GM21717 (cell line): ENCODE results near the gene HDAC5.
"Not testable (repeated sequence)": the region's sequence is repeated elsewhere in the genome, so short reads cannot be mapped to it uniquely, and the experiment has no call there.

Source experiments
- ATAC-seq: cut with Tn5 transposase; IDR thresholded peaks from one replicate; pipeline ENCODE4 v1.9.1; 2021; ENCODE audit warnings: mild to moderate bottlenecking, moderate library complexity; ENCODE audit not compliant: unreplicated experiment

HDAC5 gene

GRCh38 chr17:44112284-44113280 is 10.9 kb downstream of the HDAC5 start:
- no peak for ATAC-seq

DNA sequence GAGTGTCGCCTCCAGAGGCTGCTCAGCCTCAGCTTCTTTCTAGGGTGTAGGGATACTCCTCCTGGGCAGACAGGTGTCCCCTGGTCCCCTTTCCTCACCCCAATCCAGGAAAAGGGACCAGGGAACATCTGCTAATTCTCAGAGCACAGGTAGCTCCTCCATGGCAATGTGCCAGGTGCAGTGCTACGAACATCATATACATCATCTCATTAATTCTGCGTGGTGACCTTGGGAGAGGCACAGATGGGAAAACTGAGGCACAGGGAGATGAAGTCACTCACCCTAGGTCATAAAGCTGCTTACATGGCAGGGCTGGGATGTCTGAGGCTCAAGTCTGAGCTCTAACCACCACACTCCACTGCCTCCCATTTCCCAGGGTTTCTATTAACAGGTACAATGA is 11.7 kb downstream of the HDAC5 start:
- no peak for ATAC-seq

DNA sequence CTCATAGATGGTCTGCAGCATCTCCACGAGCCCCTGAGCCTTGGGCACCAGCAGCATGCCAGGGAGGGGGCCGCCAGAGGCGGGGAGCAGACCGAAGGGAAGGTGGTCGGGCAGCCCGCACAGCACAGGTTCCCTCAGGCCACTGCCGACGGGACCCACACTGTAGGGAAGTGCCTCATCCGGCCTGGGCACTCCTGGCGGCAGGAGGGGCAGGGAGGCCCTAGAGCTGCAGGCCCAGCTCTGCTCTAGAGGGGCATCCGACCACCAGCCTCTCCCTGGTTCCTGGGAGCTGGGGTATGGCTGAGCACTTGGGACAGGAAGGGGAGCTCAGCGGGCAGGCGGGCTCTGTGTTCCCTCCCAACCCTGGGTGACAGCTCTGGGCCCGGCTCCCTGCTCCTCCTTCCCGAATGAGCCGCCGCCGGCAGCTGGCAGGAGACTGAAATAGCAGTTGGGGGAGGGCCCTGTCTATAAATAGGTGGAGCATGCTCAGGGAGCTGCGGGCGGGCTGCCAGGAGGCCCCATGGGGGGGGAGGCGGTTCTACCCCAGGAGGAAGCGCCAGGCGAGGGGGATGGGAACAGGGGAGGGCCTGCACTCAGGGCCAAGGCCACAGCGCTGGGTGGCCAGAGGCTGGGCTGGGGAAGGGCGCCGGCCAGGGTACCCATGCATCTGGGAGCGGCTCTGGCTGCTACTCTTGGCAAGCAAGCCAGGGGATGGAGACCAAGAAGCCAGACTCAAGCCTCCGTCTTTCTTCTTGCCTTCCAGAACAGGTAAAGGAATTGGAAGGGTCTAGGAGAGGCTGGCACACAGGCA is 12.4 kb downstream of the HDAC5 start:
- no peak for ATAC-seq

DNA sequence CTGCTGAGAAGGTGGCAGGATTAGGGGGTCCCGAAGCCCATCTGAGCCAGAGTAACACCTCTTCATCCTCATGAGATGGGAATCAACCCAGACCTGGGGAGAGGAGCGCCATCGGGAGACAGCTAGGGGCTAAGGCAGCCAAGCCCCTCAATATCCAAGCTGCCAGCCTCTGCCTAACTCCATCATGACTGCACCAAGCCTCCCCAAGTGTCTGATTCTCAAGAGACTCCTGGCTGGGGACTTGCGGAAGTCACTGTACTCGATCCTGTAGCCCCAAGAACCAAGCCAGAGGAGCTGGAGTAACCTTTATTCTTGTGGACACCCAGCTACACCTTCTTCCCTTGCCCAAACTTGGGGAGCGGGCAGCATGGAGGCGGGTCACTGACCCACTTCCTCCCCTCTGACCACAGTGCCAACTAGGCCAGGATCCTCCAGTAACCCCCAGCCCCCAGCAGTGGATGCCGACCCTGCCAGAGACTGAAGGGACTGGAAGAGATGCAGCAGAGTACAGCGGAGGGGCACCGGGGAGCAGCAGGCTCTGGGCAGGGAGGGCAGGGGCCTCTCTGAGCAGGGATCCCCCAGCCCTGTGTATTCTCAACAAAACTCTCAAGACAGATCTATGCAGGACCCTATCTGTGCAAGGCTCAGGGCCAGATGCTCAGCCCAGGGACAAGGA is 13.3 kb downstream of the HDAC5 start:
- no peak for ATAC-seq

DNA sequence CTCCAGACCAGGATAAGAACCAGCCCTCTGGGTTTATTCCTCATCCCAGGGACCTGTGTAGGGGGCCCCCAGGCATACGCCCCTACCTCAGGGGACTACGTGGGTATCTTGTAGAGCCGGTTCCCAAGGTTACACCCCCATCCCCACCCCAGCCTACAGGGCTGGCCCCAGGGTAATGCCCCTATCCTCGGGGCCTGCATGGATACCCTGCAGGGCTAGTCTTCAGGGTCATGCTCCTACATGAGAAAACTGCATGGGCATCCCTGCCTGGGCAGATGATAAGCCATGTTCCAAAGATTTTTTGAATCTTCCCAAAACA is 14.2 kb downstream of the HDAC5 start:
- ATAC-seq: no peak

GRCh38 chr17:44108440-44109311 is 14.8 kb downstream of the HDAC5 start:
- ATAC-seq: no peak

DNA sequence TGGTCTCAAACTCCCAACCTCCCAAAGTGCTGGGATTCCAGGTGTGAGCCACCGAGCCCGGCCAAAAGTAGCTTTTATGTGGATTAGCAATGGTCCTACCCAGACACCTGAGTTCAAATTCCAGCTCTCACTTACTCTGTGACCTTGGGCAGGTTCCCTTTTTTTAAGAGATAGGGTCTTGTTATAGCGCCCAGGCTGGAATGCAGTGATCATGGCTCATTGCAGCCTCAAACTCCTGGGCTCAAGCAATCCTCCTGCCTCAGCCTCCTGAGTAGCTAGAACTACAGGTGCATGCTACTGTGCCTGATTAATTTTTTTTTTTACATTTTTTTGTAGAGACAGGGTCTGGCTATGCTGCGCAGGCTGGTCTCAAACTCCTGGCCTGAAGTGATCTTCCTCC is 16.6 kb downstream of the HDAC5 start:
- no peak for ATAC-seq

DNA sequence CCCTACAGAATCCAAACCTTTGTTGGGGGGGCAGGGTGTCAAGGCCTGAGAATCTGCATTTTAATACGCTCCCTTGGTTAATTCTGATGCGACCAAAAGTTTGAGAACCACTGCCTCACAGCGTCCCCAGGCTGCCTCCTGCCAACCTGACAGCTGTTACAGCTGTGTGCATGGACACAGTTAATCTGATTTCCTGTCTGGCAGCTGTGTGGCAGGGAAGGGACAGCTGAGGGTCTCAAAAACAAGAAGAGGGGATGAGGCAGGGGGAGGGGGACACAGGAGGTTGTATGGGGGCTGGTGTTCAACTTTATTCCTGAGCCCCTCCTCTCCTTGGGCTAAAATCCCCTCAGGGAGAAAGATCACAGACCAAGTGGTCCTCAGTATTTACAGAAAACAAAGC is 17.5 kb downstream of the HDAC5 start:
- no peak for ATAC-seq

DNA sequence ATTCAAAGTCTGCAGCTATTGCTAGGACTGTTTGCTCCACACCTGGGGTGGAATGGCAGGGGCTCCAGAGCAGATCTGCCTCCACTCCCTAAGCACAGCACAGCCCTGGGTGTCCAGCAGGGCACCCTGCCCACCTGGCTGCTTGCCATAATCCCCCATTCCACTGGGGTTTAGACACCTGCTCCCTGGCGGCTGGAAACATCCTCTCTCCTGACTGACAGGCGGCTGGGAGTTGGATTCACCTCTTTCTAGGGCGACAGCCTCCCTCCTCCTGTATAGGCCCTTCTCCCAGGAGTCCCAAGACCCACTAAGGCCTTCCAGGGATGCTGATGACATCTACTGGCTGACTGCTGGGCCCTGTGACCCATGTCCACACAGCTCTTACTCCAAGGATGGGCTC is 18.0 kb downstream of the HDAC5 start:
- no peak for ATAC-seq

GRCh38 chr17:44102849-44103622 is 20.4 kb downstream of the HDAC5 start:
- no peak for ATAC-seq

GRCh38 chr17:44101858-44102257 is 21.6 kb downstream of the HDAC5 start:
- ATAC-seq: not testable (repeated sequence)

DNA sequence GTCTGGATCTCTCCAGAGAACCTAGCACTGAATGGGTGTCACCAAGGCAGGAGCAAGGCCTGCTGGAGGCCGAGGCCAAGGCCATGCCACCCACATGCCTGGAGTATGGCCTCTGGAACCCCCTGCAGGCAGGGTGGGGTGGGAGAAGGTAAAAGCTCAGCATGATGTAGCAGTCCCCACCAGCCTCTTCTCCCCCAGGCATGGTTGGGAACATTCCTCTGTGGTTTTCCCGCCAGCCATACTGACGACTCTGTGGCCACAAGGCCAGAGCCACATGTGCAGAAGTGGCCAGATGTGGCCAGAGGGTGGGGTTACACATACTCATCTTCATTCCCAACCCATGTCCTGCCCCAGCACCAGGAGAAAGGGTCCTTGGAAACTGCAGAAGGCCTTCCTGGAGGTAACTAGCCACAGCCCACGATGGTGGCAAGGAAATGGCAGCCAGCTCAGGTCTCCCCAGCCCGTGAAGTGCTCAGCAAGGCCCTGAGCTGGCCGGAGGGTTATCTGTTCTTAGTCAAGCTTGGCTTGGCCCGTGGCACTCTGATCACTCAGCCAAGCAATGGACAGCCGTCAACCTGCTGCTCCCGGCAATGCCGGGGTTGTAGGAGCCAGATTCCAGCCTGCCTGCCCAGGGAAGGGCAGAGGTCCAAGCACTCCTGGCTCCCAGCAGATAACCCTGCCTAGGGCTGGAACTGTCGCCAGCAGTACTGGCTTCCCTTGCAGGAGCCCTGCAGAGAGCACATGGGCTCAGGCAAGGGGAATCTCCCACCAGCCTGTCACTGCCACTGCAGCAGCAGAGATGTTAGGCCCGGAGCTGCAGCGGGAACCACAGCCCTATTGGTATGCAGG is 26.1 kb downstream of the HDAC5 start:
- no peak for ATAC-seq

DNA sequence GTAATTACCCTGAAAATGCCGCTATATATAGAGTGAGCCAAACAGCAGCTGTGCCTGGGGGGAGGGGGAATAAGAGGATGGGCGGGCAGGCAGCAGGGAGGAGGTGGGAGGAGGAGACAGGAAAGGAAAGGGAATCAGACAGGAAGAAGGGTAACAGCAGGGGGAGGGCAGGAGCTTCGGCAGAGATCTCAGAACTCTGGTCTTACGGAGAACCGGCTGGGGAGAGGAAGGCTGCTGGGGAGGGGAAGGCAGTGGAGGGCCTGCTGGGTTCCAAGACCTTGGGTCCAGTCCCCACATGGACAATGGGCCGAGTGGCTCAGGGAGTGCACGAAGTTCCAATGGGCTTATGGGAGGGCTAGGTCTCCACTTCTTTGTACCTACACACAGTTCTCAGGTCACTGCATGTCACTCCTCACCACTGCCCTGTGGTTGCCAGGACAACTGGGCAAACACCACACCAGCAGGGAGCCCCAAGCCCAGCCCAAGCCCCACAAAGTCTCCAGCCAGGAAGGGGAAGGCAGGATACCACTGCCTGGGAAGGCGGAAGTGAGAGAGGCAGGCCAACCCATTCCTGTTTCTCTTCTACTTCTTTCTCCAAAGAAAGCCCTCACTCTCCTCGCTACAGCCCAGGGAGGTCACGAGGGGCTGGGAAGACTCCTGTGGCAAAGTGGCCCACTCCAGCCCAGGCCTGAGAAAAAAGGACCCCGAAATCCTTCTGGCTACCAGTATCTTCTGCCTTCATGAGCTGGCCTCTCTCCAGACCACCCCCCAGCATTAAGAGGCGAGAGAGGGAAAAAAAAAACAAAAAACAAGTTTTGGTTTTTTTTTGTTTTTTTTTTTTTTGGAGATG is 27.6 kb downstream of the HDAC5 start:
- no peak for ATAC-seq

- ATAC-seq: no peak
These were observed 28.1 kb downstream of the HDAC5 start for GRCh38 chr17:44095388-44095646.

DNA sequence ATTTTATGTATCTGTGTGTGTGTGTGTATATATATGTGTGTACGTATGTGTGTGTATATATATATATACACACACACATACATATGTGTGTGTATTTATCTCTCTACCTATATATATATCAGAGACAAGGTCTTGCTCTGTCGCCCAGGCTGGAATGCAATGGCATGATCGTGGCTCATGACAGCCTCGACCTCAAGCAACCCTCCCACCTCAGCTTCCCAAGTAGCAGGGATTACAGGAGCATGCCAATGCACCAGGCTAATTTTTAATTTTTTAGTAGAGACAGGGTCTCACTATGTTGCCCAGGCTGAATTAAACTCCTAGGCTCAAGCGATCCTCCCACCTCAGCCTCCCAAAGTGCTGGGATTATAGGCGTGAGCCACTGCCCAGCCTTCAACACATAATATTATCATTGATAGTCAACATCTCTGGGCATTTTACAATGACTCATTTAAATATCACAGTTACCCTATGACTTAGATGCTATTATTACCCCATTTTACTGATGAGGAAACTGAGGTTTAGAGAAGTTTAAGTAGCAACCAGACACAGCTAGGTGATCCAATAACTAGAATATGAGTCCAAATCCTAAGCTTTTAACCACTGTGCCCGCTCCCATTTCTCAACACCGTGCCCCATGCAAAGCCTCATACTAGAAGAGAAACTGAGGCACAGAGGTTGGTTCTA is 28.6 kb downstream of the HDAC5 start:
- ATAC-seq: no peak

DNA sequence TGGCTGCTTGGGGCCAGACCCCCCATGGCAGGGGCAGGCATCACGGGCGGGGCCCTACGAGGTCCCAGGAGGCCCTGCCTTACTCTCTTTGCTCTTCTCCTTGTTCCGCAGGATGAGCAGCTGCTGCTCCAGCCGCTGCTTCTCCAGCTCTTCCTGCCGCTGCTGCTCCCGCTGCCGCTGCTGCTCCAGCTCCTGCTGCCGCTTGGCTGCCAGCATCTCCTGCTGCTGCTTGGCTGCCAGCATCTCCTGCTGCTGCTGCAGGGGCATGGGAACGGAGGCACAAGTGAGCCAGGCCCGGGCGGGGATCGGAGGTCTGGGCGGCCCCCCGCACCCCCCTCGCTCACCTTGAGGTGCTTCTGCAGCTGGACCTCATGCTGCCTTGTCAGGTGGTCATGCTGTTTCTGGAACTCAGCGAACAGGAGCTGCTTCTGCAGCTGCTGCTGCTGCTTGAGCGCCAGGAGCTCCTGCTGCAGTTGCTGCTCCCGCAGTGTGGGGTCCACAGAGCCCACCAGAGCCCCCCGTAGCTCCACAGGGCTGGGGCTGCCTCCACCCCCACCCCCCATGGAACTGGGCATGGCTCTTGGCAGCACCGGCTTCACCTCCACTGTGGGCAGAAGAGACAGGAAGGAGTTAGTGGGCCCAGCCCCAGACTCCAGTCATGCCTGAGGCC is 30.1 kb downstream of the HDAC5 start:
- no peak for ATAC-seq

GRCh38 chr17:44092051-44092450 is 31.4 kb downstream of the HDAC5 start:
- no peak for ATAC-seq
